T-helper 9 cell (primary cell): Measurements from ENCODE around the gene PFKL.
"Not testable (repeated sequence)": the region's sequence is repeated elsewhere in the genome, so short reads cannot be mapped to it uniquely, and the experiment has no call there.

ENCODE experiments used
- DNase-seq: peaks from one replicate; pipeline ENCODE4 v3.0.0-alpha.2; 2020

The PFKL gene

GRCh38 chr21:44295163-44295573, 4.7 kb upstream of the PFKL start:
- DNase-seq, result no peak

DNA sequence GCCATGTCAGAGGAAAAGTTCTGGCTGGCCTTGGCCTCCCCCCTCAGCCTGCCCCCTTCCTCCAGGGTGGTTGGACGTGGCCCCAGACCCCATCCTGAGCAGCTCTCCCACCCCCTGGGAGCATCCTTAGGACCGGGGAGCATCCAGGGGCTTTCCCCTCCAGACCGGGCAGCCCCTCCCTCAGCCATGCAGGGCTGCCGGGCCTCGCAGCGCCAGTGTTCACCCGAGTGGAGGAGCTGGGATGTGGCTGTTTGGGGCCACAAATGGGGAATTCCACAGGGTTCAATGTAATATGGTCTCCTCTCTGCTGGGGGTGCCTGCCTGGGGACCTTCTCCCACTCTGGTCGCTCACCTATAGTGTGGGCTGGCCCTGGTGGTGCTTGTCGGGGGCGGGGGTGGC, 4.2 kb upstream of the PFKL start:
- no peak for DNase-seq

DNA sequence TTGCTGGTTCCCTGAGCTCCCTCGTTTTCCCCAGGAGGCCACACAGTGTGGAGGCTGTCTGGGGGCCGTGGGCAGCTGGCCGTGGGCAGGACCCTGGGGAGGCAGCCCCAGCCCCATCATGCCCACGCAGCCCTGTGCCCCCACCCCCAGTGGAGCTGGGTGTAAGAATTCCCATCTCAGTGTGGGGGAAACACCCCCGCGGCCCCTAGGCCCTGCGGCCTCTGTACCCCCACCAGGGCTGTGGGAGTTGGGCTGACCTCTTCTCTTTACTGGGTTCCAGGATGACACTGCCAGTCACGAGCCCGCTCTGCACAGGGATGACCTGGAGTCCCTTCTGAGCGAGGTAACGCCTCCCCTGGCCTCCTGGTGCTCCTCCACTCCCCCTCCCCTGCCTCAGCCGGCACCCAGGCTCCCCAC, 3.7 kb upstream of the PFKL start:
- no peak for DNase-seq

GRCh38 chr21:44296916-44297315, 2.9 kb upstream of the PFKL start:
- no peak for DNase-seq

GRCh38 chr21:44297525-44298290, 2.1 kb upstream of the PFKL start:
- peak; percentile 64 for DNase-seq

DNA sequence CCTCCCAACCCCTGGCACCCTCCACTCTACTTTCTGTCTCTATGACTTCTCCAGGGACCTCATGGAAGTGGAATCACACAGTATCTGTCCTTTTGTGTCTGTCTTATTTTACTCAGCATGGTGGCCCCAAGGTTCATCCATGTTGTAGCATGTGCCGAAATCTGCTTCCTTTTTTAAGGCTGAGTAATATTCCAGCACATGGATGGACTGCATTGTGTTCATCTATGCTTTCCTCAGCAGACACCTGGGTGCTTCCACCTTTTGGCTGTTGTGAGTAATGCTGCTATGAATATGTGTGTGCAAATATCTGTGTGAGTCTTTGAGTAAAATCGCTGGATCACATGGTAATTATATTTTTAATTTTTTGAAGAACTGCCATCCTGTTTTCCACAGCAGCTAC, 1.6 kb upstream of the PFKL start:
- DNase-seq, result no peak

DNA sequence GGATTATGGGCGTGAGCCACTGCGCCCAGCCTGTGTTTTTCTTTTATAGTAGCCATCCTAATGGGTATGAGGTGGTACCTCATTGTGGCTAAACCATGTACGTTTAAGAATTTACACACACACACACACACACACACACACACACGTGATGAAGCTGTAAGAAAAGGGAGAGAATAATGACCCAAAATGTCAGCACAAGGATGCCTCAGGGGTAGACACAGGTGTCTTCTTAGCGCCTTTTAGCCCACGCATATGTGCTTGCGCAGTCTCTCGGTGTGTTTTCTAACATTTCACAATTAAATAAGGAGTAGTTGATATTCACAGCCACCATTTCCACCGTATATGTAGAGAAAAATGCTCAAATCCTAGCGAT, 782 bp upstream of the PFKL start:
- DNase-seq, result no peak

- peak; percentile 49 for DNase-seq
Observed at GRCh38 chr21:44300262-44300959, 558 bp downstream of the PFKL start.

- DNase-seq, result no peak
Observed at GRCh38 chr21:44301141-44301540, 1.3 kb downstream of the PFKL start.

- no peak for DNase-seq
Observed at GRCh38 chr21:44301961-44302406, 2.1 kb downstream of the PFKL start.

DNA sequence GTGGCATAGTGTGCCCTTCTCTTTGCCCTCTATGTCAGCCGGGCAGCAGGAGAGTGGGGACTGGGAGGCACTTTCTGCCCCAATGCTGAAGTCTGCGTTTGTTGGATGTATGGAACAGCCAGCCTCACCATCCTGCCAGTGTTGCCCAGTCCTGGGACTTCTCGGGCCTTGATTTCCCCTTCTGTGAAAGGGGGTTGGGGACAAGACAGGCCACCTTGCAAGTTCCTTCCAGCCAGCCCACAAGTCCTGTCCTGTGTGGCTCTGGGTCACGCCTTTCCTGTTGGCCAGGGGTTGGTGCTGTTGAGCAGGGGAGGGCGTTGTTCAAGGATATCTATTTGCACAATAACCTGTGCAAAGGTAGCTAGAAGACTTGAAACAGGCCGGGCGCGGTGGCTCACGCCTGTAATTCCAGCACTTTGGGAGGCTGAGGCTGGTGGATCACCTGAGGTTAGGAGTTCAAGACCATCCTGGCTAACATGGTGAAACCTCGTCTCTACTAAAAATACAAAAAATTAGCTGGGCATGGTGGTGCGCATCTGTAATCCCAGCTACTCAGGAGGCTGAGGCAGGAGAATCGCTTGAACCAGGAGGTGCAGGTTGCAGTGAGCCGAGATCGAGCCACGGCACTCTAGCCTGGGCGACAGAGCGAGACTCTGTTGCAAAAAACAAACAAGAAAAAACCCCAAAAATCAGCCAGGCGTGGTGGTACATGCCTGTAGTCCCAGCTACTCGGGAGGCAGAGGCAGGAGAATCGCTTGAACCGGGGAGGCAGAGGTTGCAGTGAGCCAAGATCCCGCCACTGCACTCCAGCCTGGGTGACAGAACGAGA, 2.9 kb downstream of the PFKL start:
- DNase-seq, result not testable (repeated sequence)

DNA sequence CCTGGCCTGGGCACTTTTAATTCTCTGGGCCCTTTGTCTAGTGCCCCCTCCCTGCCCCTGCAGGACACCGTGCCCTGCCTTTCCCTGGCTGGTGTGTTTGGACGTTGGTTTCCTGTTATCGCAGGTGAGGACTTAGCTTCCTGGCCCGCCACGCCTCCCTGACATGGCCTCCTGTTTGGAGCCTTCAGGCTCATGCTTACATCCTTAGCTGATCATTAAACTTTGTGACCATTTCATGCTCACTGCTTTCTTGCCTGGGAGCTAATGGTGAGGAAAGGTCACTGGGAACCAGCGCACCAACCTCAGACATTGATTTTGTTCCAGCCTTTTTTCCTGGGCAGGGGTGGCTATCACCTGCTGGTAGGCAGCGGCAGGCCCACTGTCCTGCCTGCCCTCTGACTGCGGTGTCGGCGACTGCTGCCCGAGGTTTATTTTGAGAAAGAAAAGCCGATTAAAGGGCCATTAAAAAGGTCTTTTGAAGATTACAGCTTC, 3.7 kb downstream of the PFKL start:
- no peak for DNase-seq

- no peak for DNase-seq
Observed at GRCh38 chr21:44304011-44304616, 4.3 kb downstream of the PFKL start.

- DNase-seq, result peak; percentile 26
Observed at GRCh38 chr21:44304877-44305293, 5.0 kb downstream of the PFKL start.

- no peak for DNase-seq
Observed at GRCh38 chr21:44305691-44306090, 5.8 kb downstream of the PFKL start.

DNA sequence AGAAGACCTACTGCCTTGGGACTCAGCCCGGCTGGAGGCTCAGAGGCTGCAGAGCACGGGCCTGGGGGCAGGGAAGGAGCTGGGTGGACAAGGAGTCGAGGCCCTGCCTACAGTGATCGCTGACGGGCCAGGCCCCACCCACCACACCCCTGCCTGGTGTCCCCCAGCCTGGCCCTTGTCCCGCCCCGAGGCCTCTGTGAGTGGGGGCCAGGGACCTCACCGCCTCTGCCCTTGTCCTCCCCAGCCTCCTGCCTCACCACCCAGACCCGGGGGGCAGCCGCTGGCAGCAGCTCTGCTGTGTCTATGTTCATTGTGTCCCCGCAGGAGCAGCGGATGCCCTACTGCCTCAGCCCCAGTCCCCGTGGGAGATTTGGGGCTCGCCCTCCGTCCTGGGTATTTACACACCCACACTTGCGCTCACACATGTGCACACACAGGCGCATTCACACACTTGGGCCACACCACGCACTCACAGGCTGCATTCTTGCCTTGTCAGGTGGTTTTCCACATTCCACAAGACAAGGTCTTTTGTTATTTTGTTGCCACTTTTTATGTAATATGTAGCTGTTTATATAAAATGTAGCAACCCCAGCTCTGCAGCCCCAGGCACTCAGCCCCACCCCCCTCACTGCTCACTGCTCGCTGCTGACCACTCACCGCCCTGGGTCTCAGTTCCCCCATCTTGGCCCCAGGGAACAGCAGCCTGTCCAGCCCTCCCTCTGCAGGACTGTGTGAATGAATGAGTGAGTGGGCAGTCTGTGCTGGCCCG, 7.3 kb downstream of the PFKL start:
- DNase-seq, result no peak

DNA sequence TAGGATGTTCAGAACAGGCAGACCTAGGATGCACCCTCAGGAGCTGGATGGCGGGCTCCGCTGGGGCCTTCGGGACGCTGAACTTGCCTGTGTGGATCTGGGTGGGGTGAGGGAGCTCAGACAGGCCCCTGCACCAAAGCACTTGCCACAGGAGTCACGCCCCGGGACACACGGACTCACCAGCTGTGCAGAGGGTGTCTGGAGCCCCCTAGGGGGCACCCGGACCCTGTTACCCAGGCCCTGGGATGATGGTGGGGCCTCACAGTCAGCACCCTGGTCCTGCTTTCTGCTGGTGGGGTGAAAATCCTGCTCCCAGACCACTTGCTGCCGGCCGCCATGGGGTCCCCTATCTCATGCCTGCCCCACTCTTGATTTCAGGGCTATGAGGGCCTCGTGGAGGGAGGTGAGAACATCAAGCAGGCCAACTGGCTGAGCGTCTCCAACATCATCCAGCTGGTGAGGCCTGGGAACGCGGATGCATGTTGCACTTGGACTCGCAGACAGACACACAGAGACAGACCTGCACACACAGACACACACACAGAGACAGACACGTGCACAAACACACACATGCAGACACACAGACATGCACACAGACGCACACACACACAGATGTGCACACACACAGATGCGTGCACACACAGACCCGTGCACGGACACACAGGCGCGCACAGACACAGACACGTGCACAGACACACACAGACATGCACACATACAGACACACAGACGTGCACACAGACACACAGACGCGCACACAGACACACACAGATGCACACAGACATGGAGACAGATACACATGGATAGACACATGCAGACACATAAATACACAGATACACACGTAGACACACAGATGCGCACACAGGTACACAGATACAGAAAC, 11.0 kb downstream of the PFKL start:
- DNase-seq, result no peak

GRCh38 chr21:44312089-44312488, 12.2 kb downstream of the PFKL start:
- no peak for DNase-seq

DNA sequence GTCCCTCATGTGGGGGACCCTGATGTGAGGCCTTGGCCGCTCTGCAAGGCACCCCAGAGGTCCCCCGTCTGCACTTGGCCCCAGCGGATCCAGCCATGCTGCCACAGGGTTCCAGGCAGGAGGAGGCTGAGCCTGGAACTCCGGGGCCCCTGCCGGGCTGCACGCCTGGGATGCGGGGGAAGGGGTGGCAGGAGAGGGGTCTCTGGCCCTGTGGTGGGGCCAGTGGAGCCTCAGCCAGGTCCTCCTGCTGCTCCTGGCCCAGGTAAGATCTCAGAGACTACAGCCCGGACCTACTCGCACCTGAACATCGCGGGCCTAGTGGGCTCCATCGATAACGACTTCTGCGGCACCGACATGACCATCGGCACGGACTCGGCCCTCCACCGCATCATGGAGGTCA, 12.9 kb downstream of the PFKL start:
- no peak for DNase-seq

DNA sequence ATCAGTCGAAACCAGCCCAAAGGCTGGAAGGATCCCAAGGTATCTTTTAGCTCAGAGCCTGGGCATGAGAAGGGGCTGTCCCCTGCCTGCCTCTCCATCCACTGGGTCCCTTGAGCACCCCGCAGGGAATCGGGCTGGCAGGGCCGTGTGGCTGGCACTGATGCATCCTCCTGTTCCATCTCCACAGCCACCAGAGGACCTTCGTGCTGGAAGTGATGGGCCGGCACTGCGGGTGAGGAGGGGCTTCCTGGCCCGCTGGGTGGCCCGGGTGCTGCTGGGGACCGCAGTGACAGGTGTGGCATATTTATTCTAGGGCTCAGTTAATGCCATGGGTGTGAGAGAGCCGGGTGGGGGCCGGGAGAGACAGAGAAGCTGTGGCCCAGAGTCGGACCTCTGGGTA, 13.6 kb downstream of the PFKL start:
- no peak for DNase-seq

GRCh38 chr21:44314128-44314527, 14.3 kb downstream of the PFKL start:
- DNase-seq, result no peak
